K562 (cell line): ENCODE results near the gene SLC30A7. TPM values are rescaled to one million over a fixed set of nuclear protein-coding genes. Genes with fewer than 3 reads are reported as not detected.

ENCODE experiments used
- ATAC-seq: fragments of 200-7000 bp; cut with Tn5 transposase; 3 replicates; pipeline ENCODE4 v1.9.1; 2020; ENCODE audit warnings: moderate library complexity
- BruUV-seq: library from RNA; stranded (reverse); fragments of 400-500 nt; replicated peaks from 2 replicates; lab custom pipeline; 2021; lab: Mats Ljungman, UMichigan
- CTCF ChIA-PET: fragments of 300-600 bp; formaldehyde crosslinking; extraction: SDS; loops from one replicate; lab custom pipeline; 2021; ENCODE audit warnings: low intra/inter-chr PET ratio; lab: Yijun Ruan, JAX
- POLR2A ChIA-PET: fragments of 300-600, 350-650 bp; sonication (Branson Sonifier 250); formaldehyde crosslinking; extraction: SDS; loops from one replicate; lab custom pipeline; 2021; ENCODE audit warnings: antibody characterized with exemption, inconsistent platforms; lab: Yijun Ruan, JAX
- DNase-seq, 4 experiments: peaks; one replicate each; pipeline versions ENCODE4 v3.0.0 to v3.0.0-alpha.2; 2011 to 2018; ENCODE audit warnings: low spot score in 3 of 4, mixed read lengths in 3 of 4; ENCODE audit errors: extremely low read depth in 1 of 4
- FAIRE-seq: peaks from 2 replicates; lab custom pipeline; 2011; peaks lifted over from hg19 to GRCh38; lab: Jason Lieb, UNC
- H2AFZ ChIP-seq: 2 replicates; pipeline ENCODE4 v1.6.0; 2011; ENCODE audit warnings: low read depth, low read length, control low read depth, inconsistent platforms
- H3K27ac ChIP-seq: fragments of 200-600 bp; 3 replicates; pipeline ENCODE4 v1.8.0; 2011; ENCODE audit warnings: low read depth, mild to moderate bottlenecking, control low read depth, inconsistent platforms, low read length, moderate library complexity, mixed read lengths; ENCODE audit errors: extremely low read depth
- H3K27me3 ChIP-seq, 2 experiments: fragments of 300-600 bp in 1 of 2; 2 replicates in 1 of 2; 3 replicates in 1 of 2; pipeline versions ENCODE4 v1.6.0 to v1.8.0; 2011; ENCODE audit warnings: inconsistent platforms in 2 of 2, low read length in 2 of 2, mild to moderate bottlenecking in 1 of 2, mixed read lengths in 1 of 2, moderate library complexity in 1 of 2; ENCODE audit not compliant: control insufficient read depth in 2 of 2, insufficient read depth in 2 of 2
- H3K36me3 ChIP-seq: fragments of 300-600 bp; 3 replicates; pipeline ENCODE4 v1.8.0; 2011; ENCODE audit warnings: mild to moderate bottlenecking, low read length, inconsistent platforms; ENCODE audit not compliant: control insufficient read depth, insufficient read depth
- H3K4me1 ChIP-seq, 2 experiments: fragments of 200-600 bp in 1 of 2; replicated peaks in 1 of 2; 2 replicates in 1 of 2; 3 replicates in 1 of 2; pipeline versions ENCODE4 v1.5.1 to v1.8.0; 2011; ENCODE audit warnings: inconsistent platforms in 2 of 2, low read length in 2 of 2, mild to moderate bottlenecking in 1 of 2, mixed read lengths in 1 of 2, moderate library complexity in 1 of 2; ENCODE audit not compliant: control insufficient read depth in 2 of 2, insufficient read depth in 2 of 2
- H3K4me2 ChIP-seq: 2 replicates; pipeline ENCODE4 v1.6.1; 2011; ENCODE audit warnings: low read length, control low read depth, inconsistent platforms, mixed read lengths; ENCODE audit not compliant: insufficient read depth
- H3K4me3 ChIP-seq: fragments of 200-600 bp; sonication (generic), shearing (Covaris generic); 2 replicates; pipeline ENCODE4 v1.5.1; 2016; ENCODE audit warnings: control low read depth, inconsistent platforms
- H3K79me2 ChIP-seq: fragments of 200-600 bp; 3 replicates; pipeline ENCODE4 v1.8.0; 2011; ENCODE audit warnings: low read length, inconsistent platforms; ENCODE audit not compliant: control insufficient read depth, insufficient read depth
- H3K9ac ChIP-seq, 2 experiments: 2 replicates each; pipeline versions ENCODE4 v1.6.0 to v1.6.1; 2011; ENCODE audit warnings: low read depth in 2 of 2, low read length in 2 of 2, control low read depth in 1 of 2, inconsistent platforms in 1 of 2, mild to moderate bottlenecking in 1 of 2, mixed read lengths in 1 of 2; ENCODE audit not compliant: insufficient read depth in 1 of 2
- H3K9me1 ChIP-seq: one replicate; pipeline ENCODE4 v1.6.0; 2011; ENCODE audit warnings: inconsistent platforms, mild to moderate bottlenecking, low read length, moderate library complexity; ENCODE audit not compliant: control insufficient read depth, insufficient read depth
- H3K9me3 ChIP-seq: replicated peaks from 2 replicates; pipeline ENCODE4 v1.5.1; 2011; ENCODE audit warnings: low read depth, low read length, inconsistent platforms; ENCODE audit not compliant: control insufficient read depth, insufficient read depth
- H4K20me1 ChIP-seq: replicated peaks from 2 replicates; pipeline ENCODE4 v1.6.1; 2011; ENCODE audit warnings: low read length, inconsistent platforms, mixed read lengths; ENCODE audit not compliant: control insufficient read depth, insufficient read depth
- ADNP ChIP-seq: fragments of 200-800 bp; sonication (Bioruptor generic); IDR thresholded peaks from 2 replicates; pipeline ENCODE4 v1.6.1; 2016; ENCODE audit warnings: missing genetic modification characterization, missing compliant biosample characterization
- ATF1 ChIP-seq, 2 experiments: fragments of 450-650 bp in 1 of 2; IDR thresholded peaks; 2 replicates each; pipeline ENCODE4 v1.6.1; 2016; ENCODE audit warnings: missing compliant biosample characterization in 1 of 2, missing genetic modification characterization in 1 of 2
- FIP1L1 ChIP-seq: fragments of 200-400 bp; formaldehyde crosslinking; IDR thresholded peaks from 2 replicates; pipeline ENCODE4 v1.6.1; 2018; ENCODE audit warnings: mild to moderate bottlenecking, low read depth, low read length; ENCODE audit not compliant: poor library complexity, severe bottlenecking
- GABPA ChIP-seq: fragments of 200-800 bp; sonication (Bioruptor generic); conservative IDR thresholded peaks from 2 replicates; pipeline ENCODE4 v1.6.1; 2016; ENCODE audit warnings: low read depth, missing genetic modification characterization, missing compliant biosample characterization
- JUND ChIP-seq, 2 experiments: IDR thresholded peaks; 2 replicates in 1 of 2; 3 replicates in 1 of 2; pipeline ENCODE4 v1.6.1; 2011; ENCODE audit warnings: borderline replicate concordance in 2 of 2, low read depth in 2 of 2, low read length in 2 of 2, improper control_type of control experiment in 1 of 2, missing biosample characterization in 1 of 2, missing genetic modification characterization in 1 of 2, missing genetic modification reagents in 1 of 2
- NFIC ChIP-seq: fragments of 450-650 bp; IDR thresholded peaks from 2 replicates; pipeline ENCODE4 v1.6.1; 2017; ENCODE audit warnings: mild to moderate bottlenecking, inconsistent platforms
- PML ChIP-seq: IDR thresholded peaks from 2 replicates; pipeline ENCODE4 v1.6.1; 2012; ENCODE audit warnings: low read length, inconsistent platforms
- POLR2AphosphoS5 ChIP-seq: IDR thresholded peaks from 2 replicates; pipeline ENCODE4 v1.6.1; 2011; ENCODE audit warnings: mild to moderate bottlenecking, low read depth, low read length, moderate library complexity; ENCODE audit not compliant: control insufficient read depth, insufficient read depth
- TAF7 ChIP-seq: fragments of 450-650 bp; IDR thresholded peaks from 2 replicates; pipeline ENCODE4 v1.6.1; 2016; ENCODE audit warnings: missing genetic modification characterization, missing compliant biosample characterization
- ZBTB8A ChIP-seq: fragments of 450-650 bp; IDR thresholded peaks from 2 replicates; pipeline ENCODE4 v1.6.1; 2018; ENCODE audit warnings: mild to moderate bottlenecking, moderate library complexity; ENCODE audit not compliant: partially characterized antibody
- ZNF699 ChIP-seq: fragments of 250-450 bp; sonication (Bioruptor Pico); IDR thresholded peaks from 2 replicates; pipeline ENCODE4 v1.8.0; 2021; ENCODE audit warnings: mild to moderate bottlenecking, moderate library complexity; ENCODE audit not compliant: insufficient replicate concordance
- ZNF76 ChIP-seq: fragments of 250-450 bp; sonication (Bioruptor Pico); IDR thresholded peaks from 2 replicates; pipeline ENCODE4 v1.4.0; 2020; ENCODE audit warnings: mild to moderate bottlenecking, moderate library complexity, borderline replicate concordance
- in situ Hi-C: fragments of 300-500 bp; cut with MboI; formaldehyde crosslinking; loops from 4 replicates; pipeline ENCODE4 v1.15.0; 2018; ENCODE audit warnings: inconsistent platforms, mixed read lengths
- intact Hi-C: fragments of 100-400 bp; cut with micrococcal nuclease; formaldehyde crosslinking; loops from 2 replicates; pipeline ENCODE4 v1.14.2; 2022
- polyA plus RNA-seq, 8 experiments: library from polyadenylated mRNA; depleted of rRNA in 4 of 8; stranded (reverse) in 5 of 8; unstranded in 3 of 8; fragments of >200 nt; fragmentation: Nextera tagmentation in 2 of 8; fragmentation: Illumina TruSeq in 1 of 8; extraction: Ambion mirVana in 2 of 8; extraction: Trizol in 1 of 8; gene quantifications; 2 replicates each; pipeline versions ENCODE4 v1.2.1 to v1.2.3, GENCODE V29; 2011 to 2014; ENCODE audit warnings: inconsistent platforms in 1 of 8, missing spikeins in 1 of 8
- total RNA-seq, 7 experiments: library from RNA; depleted of rRNA in 6 of 7; stranded (reverse); fragments of >200 nt in 6 of 7; fragmentation: Illumina TruSeq in 2 of 7; extraction: Trizol in 2 of 7; gene quantifications; 2 replicates each; pipeline versions ENCODE4 v1.2.1 to v1.2.3, GENCODE V29; 2011 to 2021; ENCODE audit warnings: low replicate concordance in 1 of 7
- TF ChIP-seq, protein P1 (sequence below): fragments of 250-450 bp; sonication (Bioruptor Pico); IDR thresholded peaks from 2 replicates; pipeline ENCODE4 v1.4.0; 2020
- TF ChIP-seq, protein P2 (sequence below): fragments of 250-450 bp; sonication (Bioruptor Pico); IDR thresholded peaks from 2 replicates; pipeline ENCODE4 v1.9.0; 2021; ENCODE audit warnings: mild to moderate bottlenecking, inconsistent platforms
- TF ChIP-seq, protein P3 (sequence below): IDR thresholded peaks from 2 replicates; pipeline ENCODE4 v1.6.1; 2011; ENCODE audit not compliant: insufficient read length; ENCODE audit errors: extremely low read depth

Gene SLC30A7
- total and polyA plus RNA-seq, 9 of the 15 experiments (the other 6 are each of a cell fraction or from before 2014, with no cell fraction given) = 3.5 to 17.1 (median 7.2) TPM

DNA sequence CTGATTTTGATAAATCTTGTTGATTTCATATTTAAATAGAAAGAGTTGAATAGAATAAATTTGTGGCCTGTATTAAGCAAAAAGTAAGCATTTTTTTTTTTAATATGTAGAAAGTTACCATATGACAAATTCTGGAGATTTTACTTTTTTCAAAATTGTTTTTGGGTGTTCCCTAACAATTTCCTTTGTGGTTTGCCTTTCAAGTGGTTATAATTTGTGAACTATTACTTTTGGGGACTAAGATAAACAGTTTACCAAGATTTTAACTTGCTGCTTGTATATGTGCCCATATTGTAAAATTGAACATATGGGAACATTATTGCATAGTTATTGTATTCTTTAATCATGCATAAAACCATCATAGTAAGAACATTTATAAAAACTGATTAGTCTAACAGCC lies 34.6 kb downstream of the SLC30A7 start:
- Histone ChIP-seq H3K9me1 (no peaks in the 10 kb centered on the region), H3K27me3 (no peaks in the 10 kb centered on the region), H3K36me3 (peaks cover 34% of the 10 kb centered on the region; the same call in 2 of the 3 replicates), H3K4me2 (no peak overlapping the region), H3K9me3 (no peaks in the 10 kb centered on the region), H2AFZ (no peak overlapping the region), H4K20me1 (no peaks in the 10 kb centered on the region), H3K4me1 (no peaks in the 10 kb centered on the region), H3K27ac (no peak overlapping the region), H3K9ac (no peak overlapping the region), H3K4me3 (no peak overlapping the region), H3K79me2 (no peaks in the 10 kb centered on the region)
- ChIA-PET POLR2A (no interaction called here), CTCF (no interaction called here)
- no peak for DNase-seq
- FAIRE-seq = no peak
- in situ Hi-C loops = no loop called here
- no TSS peak for BruUV-seq
- ATAC-seq = no peak
- intact Hi-C loops = no loop called here
- TF ChIP-seq JUND (IDR thresholded peaks at IDR 0.05; ENCODE audit: borderline replicate concordance, low read depth, low read length) (no peak), JUND (tag; IDR thresholded peaks at IDR 0.05; ENCODE audit: borderline replicate concordance, low read depth, low read length) (no peak), TAF7 (no peak), ADNP (no peak), ATF1 (CRISPR knock-in tag; IDR thresholded peaks at IDR 0.05) (no peak), ATF1 (tag; IDR thresholded peaks at IDR 0.05) (no peak), NFIC (no peak), ZNF699 (CRISPR knock-in tag) (no peak), GABPA (tag) (no peak), ZBTB8A (no peak), ZNF76 (CRISPR knock-in tag) (no peak), PML (no peak), FIP1L1 (no peak), POLR2AphosphoS5 (no peak)
- TF ChIP-seq, protein P1, sequence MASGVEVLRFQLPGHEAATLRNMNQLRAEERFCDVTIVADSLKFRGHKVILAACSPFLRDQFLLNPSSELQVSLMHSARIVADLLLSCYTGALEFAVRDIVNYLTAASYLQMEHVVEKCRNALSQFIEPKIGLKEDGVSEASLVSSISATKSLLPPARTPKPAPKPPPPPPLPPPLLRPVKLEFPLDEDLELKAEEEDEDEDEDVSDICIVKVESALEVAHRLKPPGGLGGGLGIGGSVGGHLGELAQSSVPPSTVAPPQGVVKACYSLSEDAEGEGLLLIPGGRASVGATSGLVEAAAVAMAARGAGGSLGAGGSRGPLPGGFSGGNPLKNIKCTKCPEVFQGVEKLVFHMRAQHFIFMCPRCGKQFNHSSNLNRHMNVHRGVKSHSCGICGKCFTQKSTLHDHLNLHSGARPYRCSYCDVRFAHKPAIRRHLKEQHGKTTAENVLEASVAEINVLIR (CRISPR knock-in tag) = no peak
- TF ChIP-seq, protein P2, sequence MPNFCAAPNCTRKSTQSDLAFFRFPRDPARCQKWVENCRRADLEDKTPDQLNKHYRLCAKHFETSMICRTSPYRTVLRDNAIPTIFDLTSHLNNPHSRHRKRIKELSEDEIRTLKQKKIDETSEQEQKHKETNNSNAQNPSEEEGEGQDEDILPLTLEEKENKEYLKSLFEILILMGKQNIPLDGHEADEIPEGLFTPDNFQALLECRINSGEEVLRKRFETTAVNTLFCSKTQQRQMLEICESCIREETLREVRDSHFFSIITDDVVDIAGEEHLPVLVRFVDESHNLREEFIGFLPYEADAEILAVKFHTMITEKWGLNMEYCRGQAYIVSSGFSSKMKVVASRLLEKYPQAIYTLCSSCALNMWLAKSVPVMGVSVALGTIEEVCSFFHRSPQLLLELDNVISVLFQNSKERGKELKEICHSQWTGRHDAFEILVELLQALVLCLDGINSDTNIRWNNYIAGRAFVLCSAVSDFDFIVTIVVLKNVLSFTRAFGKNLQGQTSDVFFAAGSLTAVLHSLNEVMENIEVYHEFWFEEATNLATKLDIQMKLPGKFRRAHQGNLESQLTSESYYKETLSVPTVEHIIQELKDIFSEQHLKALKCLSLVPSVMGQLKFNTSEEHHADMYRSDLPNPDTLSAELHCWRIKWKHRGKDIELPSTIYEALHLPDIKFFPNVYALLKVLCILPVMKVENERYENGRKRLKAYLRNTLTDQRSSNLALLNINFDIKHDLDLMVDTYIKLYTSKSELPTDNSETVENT (CRISPR knock-in tag) = no peak
- TF ChIP-seq, protein P3, sequence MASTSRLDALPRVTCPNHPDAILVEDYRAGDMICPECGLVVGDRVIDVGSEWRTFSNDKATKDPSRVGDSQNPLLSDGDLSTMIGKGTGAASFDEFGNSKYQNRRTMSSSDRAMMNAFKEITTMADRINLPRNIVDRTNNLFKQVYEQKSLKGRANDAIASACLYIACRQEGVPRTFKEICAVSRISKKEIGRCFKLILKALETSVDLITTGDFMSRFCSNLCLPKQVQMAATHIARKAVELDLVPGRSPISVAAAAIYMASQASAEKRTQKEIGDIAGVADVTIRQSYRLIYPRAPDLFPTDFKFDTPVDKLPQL = no peak
